K562 (cell line): ENCODE measurements around the gene PLEKHA6. TPM values are rescaled to one million over a fixed set of nuclear protein-coding genes. Genes with fewer than 3 reads are reported as not detected.

Experiments
- ATAC-seq: fragments of 200-7000 bp; cut with Tn5 transposase; 3 replicates; pipeline ENCODE4 v1.9.1; 2020; ENCODE audit warnings: moderate library complexity
- BruUV-seq: library from RNA; stranded (reverse); fragments of 400-500 nt; replicated peaks from 2 replicates; lab custom pipeline; 2021; lab: Mats Ljungman, UMichigan
- CTCF ChIA-PET: fragments of 300-600 bp; formaldehyde crosslinking; extraction: SDS; loops from one replicate; lab custom pipeline; 2021; ENCODE audit warnings: low intra/inter-chr PET ratio; lab: Yijun Ruan, JAX
- POLR2A ChIA-PET: fragments of 300-600, 350-650 bp; sonication (Branson Sonifier 250); formaldehyde crosslinking; extraction: SDS; loops from one replicate; lab custom pipeline; 2021; ENCODE audit warnings: antibody characterized with exemption, inconsistent platforms; lab: Yijun Ruan, JAX
- DNase-seq, 4 experiments: peaks; one replicate each; pipeline versions ENCODE4 v3.0.0 to v3.0.0-alpha.2; 2011 to 2018; ENCODE audit warnings: low spot score in 3 of 4, mixed read lengths in 3 of 4; ENCODE audit errors: extremely low read depth in 1 of 4
- FAIRE-seq: peaks from 2 replicates; lab custom pipeline; 2011; peaks lifted over from hg19 to GRCh38; lab: Jason Lieb, UNC
- H2AFZ ChIP-seq: 2 replicates; pipeline ENCODE4 v1.6.0; 2011; ENCODE audit warnings: low read depth, low read length, control low read depth, inconsistent platforms
- H3K27ac ChIP-seq: fragments of 200-600 bp; 3 replicates; pipeline ENCODE4 v1.8.0; 2011; ENCODE audit warnings: low read depth, mild to moderate bottlenecking, control low read depth, inconsistent platforms, low read length, moderate library complexity, mixed read lengths; ENCODE audit errors: extremely low read depth
- H3K27me3 ChIP-seq, 2 experiments: fragments of 300-600 bp in 1 of 2; 2 replicates in 1 of 2; 3 replicates in 1 of 2; pipeline versions ENCODE4 v1.6.0 to v1.8.0; 2011; ENCODE audit warnings: inconsistent platforms in 2 of 2, low read length in 2 of 2, mild to moderate bottlenecking in 1 of 2, mixed read lengths in 1 of 2, moderate library complexity in 1 of 2; ENCODE audit not compliant: control insufficient read depth in 2 of 2, insufficient read depth in 2 of 2
- H3K36me3 ChIP-seq: fragments of 300-600 bp; 3 replicates; pipeline ENCODE4 v1.8.0; 2011; ENCODE audit warnings: mild to moderate bottlenecking, low read length, inconsistent platforms; ENCODE audit not compliant: control insufficient read depth, insufficient read depth
- H3K4me1 ChIP-seq, 2 experiments: fragments of 200-600 bp in 1 of 2; replicated peaks in 1 of 2; 2 replicates in 1 of 2; 3 replicates in 1 of 2; pipeline versions ENCODE4 v1.5.1 to v1.8.0; 2011; ENCODE audit warnings: inconsistent platforms in 2 of 2, low read length in 2 of 2, mild to moderate bottlenecking in 1 of 2, mixed read lengths in 1 of 2, moderate library complexity in 1 of 2; ENCODE audit not compliant: control insufficient read depth in 2 of 2, insufficient read depth in 2 of 2
- H3K4me2 ChIP-seq: 2 replicates; pipeline ENCODE4 v1.6.1; 2011; ENCODE audit warnings: low read length, control low read depth, inconsistent platforms, mixed read lengths; ENCODE audit not compliant: insufficient read depth
- H3K4me3 ChIP-seq: fragments of 200-600 bp; sonication (generic), shearing (Covaris generic); 2 replicates; pipeline ENCODE4 v1.5.1; 2016; ENCODE audit warnings: control low read depth, inconsistent platforms
- H3K79me2 ChIP-seq: fragments of 200-600 bp; 3 replicates; pipeline ENCODE4 v1.8.0; 2011; ENCODE audit warnings: low read length, inconsistent platforms; ENCODE audit not compliant: control insufficient read depth, insufficient read depth
- H3K9ac ChIP-seq, 2 experiments: 2 replicates each; pipeline versions ENCODE4 v1.6.0 to v1.6.1; 2011; ENCODE audit warnings: low read depth in 2 of 2, low read length in 2 of 2, control low read depth in 1 of 2, inconsistent platforms in 1 of 2, mild to moderate bottlenecking in 1 of 2, mixed read lengths in 1 of 2; ENCODE audit not compliant: insufficient read depth in 1 of 2
- H3K9me1 ChIP-seq: one replicate; pipeline ENCODE4 v1.6.0; 2011; ENCODE audit warnings: inconsistent platforms, mild to moderate bottlenecking, low read length, moderate library complexity; ENCODE audit not compliant: control insufficient read depth, insufficient read depth
- H3K9me3 ChIP-seq: replicated peaks from 2 replicates; pipeline ENCODE4 v1.5.1; 2011; ENCODE audit warnings: low read depth, low read length, inconsistent platforms; ENCODE audit not compliant: control insufficient read depth, insufficient read depth
- H4K20me1 ChIP-seq: replicated peaks from 2 replicates; pipeline ENCODE4 v1.6.1; 2011; ENCODE audit warnings: low read length, inconsistent platforms, mixed read lengths; ENCODE audit not compliant: control insufficient read depth, insufficient read depth
- COPS2 ChIP-seq: fragments of 450-650 bp; conservative IDR thresholded peaks from 2 replicates; pipeline ENCODE4 v1.6.1; 2016; ENCODE audit warnings: mild to moderate bottlenecking, moderate library complexity
- GTF2E2 ChIP-seq: fragments of 200-800 bp; sonication (Bioruptor generic); IDR thresholded peaks from 2 replicates; pipeline ENCODE4 v1.6.1; 2016; ENCODE audit warnings: missing genetic modification characterization, missing compliant biosample characterization
- NKRF ChIP-seq: fragments of 450-650 bp; IDR thresholded peaks from 2 replicates; pipeline ENCODE4 v1.6.1; 2016; ENCODE audit warnings: borderline replicate concordance
- POLR2AphosphoS2 ChIP-seq: IDR thresholded peaks from 2 replicates; pipeline ENCODE4 v1.6.1; 2012; ENCODE audit warnings: low read length, improper control_type of control experiment
- SREBF1 ChIP-seq: fragments of 150-350 bp; IDR thresholded peaks from 2 replicates; pipeline ENCODE4 v1.6.1; 2014; ENCODE audit warnings: antibody characterized with exemption, low read depth, low read length, borderline replicate concordance
- TOE1 ChIP-seq, 2 experiments: fragments of 450-650 bp in 1 of 2; sonication (generic) in 1 of 2; formaldehyde crosslinking in 1 of 2; IDR thresholded peaks; 2 replicates each; pipeline versions ENCODE4 v1.7.1 to v1.8.0; 2016 to 2022; ENCODE audit warnings: borderline replicate concordance in 2 of 2, mild to moderate bottlenecking in 2 of 2, antibody characterized with exemption in 1 of 2, inconsistent platforms in 1 of 2, low read depth in 1 of 2, missing genetic modification reagents in 1 of 2, moderate library complexity in 1 of 2
- ZKSCAN3 ChIP-seq: fragments of 250-450 bp; sonication (Bioruptor Pico); IDR thresholded peaks from 2 replicates; pipeline ENCODE4 v1.4.0; 2020
- ZNF146 ChIP-seq: IDR thresholded peaks from one replicate; pipeline ENCODE4 v1.6.1; 2018; ENCODE audit warnings: missing compliant biosample characterization; ENCODE audit not compliant: unreplicated experiment
- WGBS: fragments of 100-300 bp; shearing (Covaris generic); methylation state at CpG from one replicate; pipeline ENCODE4 v1.1.6; 2016; ENCODE audit warnings: low coverage, mixed read lengths; ENCODE audit not compliant: insufficient coverage; ENCODE audit errors: missing lambda C conversion rate; 5-methylcytosine and 5-hydroxymethylcytosine counted together
- in situ Hi-C: fragments of 300-500 bp; cut with MboI; formaldehyde crosslinking; loops from 4 replicates; pipeline ENCODE4 v1.15.0; 2018; ENCODE audit warnings: inconsistent platforms, mixed read lengths
- intact Hi-C: fragments of 100-400 bp; cut with micrococcal nuclease; formaldehyde crosslinking; loops from 2 replicates; pipeline ENCODE4 v1.14.2; 2022
- polyA plus RNA-seq, 8 experiments: library from polyadenylated mRNA; depleted of rRNA in 4 of 8; stranded (reverse) in 5 of 8; unstranded in 3 of 8; fragments of >200 nt; fragmentation: Nextera tagmentation in 2 of 8; fragmentation: Illumina TruSeq in 1 of 8; extraction: Ambion mirVana in 2 of 8; extraction: Trizol in 1 of 8; gene quantifications; 2 replicates each; pipeline versions ENCODE4 v1.2.1 to v1.2.3, GENCODE V29; 2011 to 2014; ENCODE audit warnings: inconsistent platforms in 1 of 8, missing spikeins in 1 of 8
- total RNA-seq, 7 experiments: library from RNA; depleted of rRNA in 6 of 7; stranded (reverse); fragments of >200 nt in 6 of 7; fragmentation: Illumina TruSeq in 2 of 7; extraction: Trizol in 2 of 7; gene quantifications; 2 replicates each; pipeline versions ENCODE4 v1.2.1 to v1.2.3, GENCODE V29; 2011 to 2021; ENCODE audit warnings: low replicate concordance in 1 of 7

PLEKHA6 gene
- total and polyA plus RNA-seq, 9 of the 15 experiments (the other 6 are each of a cell fraction or from before 2014, with no cell fraction given), result under 0.01 to 0.33 (median 0.01) TPM; not detected in 4

GRCh38 chr1:204286831-204287421, 72.8 kb downstream of the PLEKHA6 start (continued):
- TF ChIP-seq GTF2E2 (no peak), ZKSCAN3 (CRISPR knock-in tag) (no peak), SREBF1 (no peak), NKRF (no peak), POLR2AphosphoS2 (no peak), ZNF146 (CRISPR knock-in tag) (no peak), COPS2 (no peak)

DNA sequence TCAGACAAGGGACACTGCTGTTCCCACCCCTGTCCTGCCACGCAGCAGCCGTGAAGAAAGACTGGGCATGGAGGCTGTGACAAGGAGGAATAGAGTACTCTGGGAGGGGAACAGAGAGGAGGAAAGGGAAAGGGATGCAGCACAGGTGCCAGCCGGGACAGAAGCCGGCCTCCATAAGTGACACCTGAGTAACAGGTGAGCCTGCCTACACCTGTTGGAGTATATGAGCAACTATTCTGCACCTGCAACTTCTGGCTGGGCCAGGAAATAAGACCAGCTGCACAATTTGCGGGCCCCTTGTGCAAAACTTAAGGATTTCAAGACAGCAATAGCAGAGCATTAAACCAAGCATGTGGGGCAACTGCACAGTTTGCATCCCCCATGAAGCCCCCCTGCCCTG, 73.4 kb downstream of the PLEKHA6 start:
- CTCF ChIA-PET, result no interaction called here
- intact Hi-C loops, result no loop called here
- Histone ChIP-seq H3K4me3 (no peak overlapping the region), H3K79me2 (no peaks in the 10 kb centered on the region), H3K27ac (no peak overlapping the region), H2AFZ (no peak overlapping the region), H3K9me1 (no peaks in the 10 kb centered on the region), H3K4me2 (no peak overlapping the region), H3K9me3 (no peaks in the 10 kb centered on the region), H3K9ac (no peak overlapping the region), H4K20me1 (0 out of 2 replicates have a peak, but pooled peaks cover 6% of the 10 kb centered on the region), H3K27me3 (peaks cover 6 to 63% of the 10 kb centered on the region in 2 experiments), H3K36me3 (no peaks in the 10 kb centered on the region)
- POLR2A ChIA-PET, result interaction anchor here (0.6 to 0.9 kb wide), 2 partner anchors 15 to 112 kb away, joined by 3 to 4 read pairs; no protein-coding TSS in a partner anchor
- 3% methylated on average over 5 of the region's 5 CpGs for WGBS
- in situ Hi-C loops, result no loop called here
- DNase-seq, result no peak
- ATAC-seq, result no peak
- BruUV-seq, result no TSS peak
- TF ChIP-seq TOE1 (IDR thresholded peaks at IDR 0.05; ENCODE audit: borderline replicate concordance) (no peak), TOE1 (CRISPR knock-in tag; IDR thresholded peaks at IDR 0.05; ENCODE audit: borderline replicate concordance, low read depth) (no peak)
- TF ChIP-seq, all 486 proteins: peak for 0
- no peak for FAIRE-seq
- H3K4me1 ChIP-seq, result peaks cover 0 to 12% of the 10 kb centered on the region in 2 experiments; a peak in 3 of 5 replicates
